ENCODE measurements around the gene TWIST2.

DNA sequence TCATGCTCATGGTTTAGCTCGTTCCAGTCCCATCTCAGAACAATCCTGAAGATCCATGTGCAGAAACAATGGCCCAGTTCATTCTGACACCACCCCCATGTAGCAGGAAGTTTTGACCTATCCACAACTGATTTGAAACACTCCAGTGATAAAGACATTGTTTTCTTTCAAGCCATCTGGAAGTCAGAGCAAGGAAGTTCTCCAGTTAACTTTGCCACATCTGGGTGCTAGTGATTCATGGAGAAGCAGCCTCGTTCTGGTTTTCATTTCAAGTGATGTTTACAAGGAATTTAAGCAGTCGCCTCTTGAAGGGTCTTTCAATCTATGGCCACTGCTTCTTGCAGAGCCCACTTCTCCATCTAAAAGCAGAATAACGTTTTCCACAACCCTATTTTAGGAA is 36.6 kb upstream of the TWIST2 start:
- TF ChIP-seq YY1 (IDR thresholded peaks at IDR 0.05; ENCODE audit: insufficient read depth, insufficient read length) (no peak), SUZ12 (IDR thresholded peaks at IDR 0.05; ENCODE audit: extremely low read depth, insufficient read depth, insufficient read length) (no peak)

Data from NT2/D1 (cell line).